Lower lobe of right lung (tissue), 2 donors: Measurements from ENCODE around the gene SASS6. TPM values are rescaled to one million over a fixed set of nuclear protein-coding genes. Genes with fewer than 3 reads are reported as not detected.

Experiments
- ATAC-seq, 2 donors: fragments of 200-7000 bp; cut with Tn5 transposase; one replicate each; pipeline ENCODE4 v1.9.1; 2020 to 2022; ENCODE audit warnings: mild to moderate bottlenecking in 2 of 2, moderate library complexity in 2 of 2
- DNase-seq: peaks from one replicate; pipeline ENCODE4 v3.0.0-alpha.2; 2020
- H3K27ac ChIP-seq: fragments of 200-600 bp; one replicate; pipeline ENCODE4 v1.8.0; 2022
- H3K27me3 ChIP-seq: fragments of 200-600 bp; one replicate; pipeline ENCODE4 v1.8.0; 2022; ENCODE audit warnings: low read depth
- H3K36me3 ChIP-seq: fragments of 200-600 bp; one replicate; pipeline ENCODE4 v1.8.0; 2022; ENCODE audit warnings: mild to moderate bottlenecking
- H3K4me1 ChIP-seq: fragments of 200-600 bp; one replicate; pipeline ENCODE4 v1.8.0; 2022
- H3K4me3 ChIP-seq: fragments of 200-600 bp; one replicate; pipeline ENCODE4 v1.8.0; 2022; ENCODE audit warnings: mild to moderate bottlenecking
- H3K9me3 ChIP-seq: fragments of 200-600 bp; one replicate; pipeline ENCODE4 v1.8.0; 2022
- CTCF ChIP-seq: fragments of 200-600 bp; IDR thresholded peaks from one replicate; pipeline ENCODE4 v1.8.0; 2022; ENCODE audit warnings: antibody characterized with exemption, mild to moderate bottlenecking
- intact Hi-C: fragments of 100-400 bp; cut with DNase I; formaldehyde crosslinking; loops from one replicate; pipeline ENCODE4 v1.11.0; 2022
- total RNA-seq: library from RNA; stranded (reverse); fragmentation: NEBNext Ultra II Directional; extraction: Animal tissue kit (Norgen Biotek cat#: 25700); gene quantifications from one replicate; pipeline ENCODE4 v1.2.1, GENCODE V29; 2021
- donor health status: DM: no; HTN: yes; CAD: no; lungs with severe emphysema.

Gene SASS6
- total RNA-seq, 1 donor from 2014 or later: 3.0 TPM

- Histone ChIP-seq H3K4me1 (no peaks in the 10 kb centered on the region), H3K9me3 (no peaks in the 10 kb centered on the region), H3K27me3 (no peaks in the 10 kb centered on the region), H3K27ac (no peak overlapping the region), H3K4me3 (no peak overlapping the region), H3K36me3 (peaks cover 71% of the 10 kb centered on the region)
- no peak for TF ChIP-seq CTCF
- DNase-seq (no peak), ATAC-seq (no peak)
- intact Hi-C loops: no loop called here
These were observed 57.9 kb downstream of the SASS6 start for GRCh38 chr1:100074604-100075395.

GRCh38 chr1:100073531-100073930 is 59.2 kb downstream of the SASS6 start:
- H3K36me3 ChIP-seq: peaks cover 73% of the 10 kb centered on the region
- H3K27ac ChIP-seq: no peak overlapping the region
- H3K9me3 ChIP-seq: no peaks in the 10 kb centered on the region
- no peaks in the 10 kb centered on the region for H3K27me3 ChIP-seq
- no peaks in the 10 kb centered on the region for H3K4me1 ChIP-seq
- ATAC-seq: no peak
- no peak overlapping the region for H3K4me3 ChIP-seq
- DNase-seq: no peak
- no peak for TF ChIP-seq CTCF
- intact Hi-C loops: no loop called here

- no peak overlapping the region for H3K4me3 ChIP-seq
- H3K27ac ChIP-seq: no peak overlapping the region
- no peaks in the 10 kb centered on the region for H3K4me1 ChIP-seq
- intact Hi-C loops: no loop called here
- DNase-seq (peak; percentile 31), ATAC-seq (no peak)
- no peak for TF ChIP-seq CTCF
- no peaks in the 10 kb centered on the region for H3K9me3 ChIP-seq
- H3K36me3 ChIP-seq: peaks cover 74% of the 10 kb centered on the region
- no peaks in the 10 kb centered on the region for H3K27me3 ChIP-seq
These were observed 62.4 kb downstream of the SASS6 start for GRCh38 chr1:100070201-100070939.

GRCh38 chr1:100065969-100066227 is 66.8 kb downstream of the SASS6 start:
- DNase-seq (no peak), ATAC-seq (no peak)
- Histone ChIP-seq H3K4me1 (peaks cover 8% of the 10 kb centered on the region), H3K36me3 (peaks cover 82% of the 10 kb centered on the region), H3K4me3 (no peak overlapping the region), H3K27me3 (no peaks in the 10 kb centered on the region), H3K27ac (no peak overlapping the region), H3K9me3 (no peaks in the 10 kb centered on the region)
- TF ChIP-seq CTCF: no peak
- intact Hi-C loops: no loop called here

- no peaks in the 10 kb centered on the region for H3K27me3 ChIP-seq
- no peak overlapping the region for H3K4me3 ChIP-seq
- TF ChIP-seq CTCF: no peak
- ATAC-seq: no peak
- H3K27ac ChIP-seq: no peak overlapping the region
- no peak for DNase-seq
- H3K4me1 ChIP-seq: peaks cover 8% of the 10 kb centered on the region
- intact Hi-C loops: no loop called here
- H3K36me3 ChIP-seq: peaks cover 82% of the 10 kb centered on the region
- H3K9me3 ChIP-seq: no peaks in the 10 kb centered on the region
These were observed 67.4 kb downstream of the SASS6 start for GRCh38 chr1:100065183-100065968.
